SK-N-SH (cell line): ENCODE results near the gene AAMP. TPM values are rescaled to one million over a fixed set of nuclear protein-coding genes. Genes with fewer than 3 reads are reported as not detected.

ENCODE experiments used
- CTCF ChIA-PET: fragments of 300-600, 350-600 bp; formaldehyde crosslinking; extraction: SDS; loops from one replicate; lab custom pipeline; 2021; lab: Yijun Ruan, JAX
- POLR2A ChIA-PET: fragments of 350-600 bp; sonication (Branson Sonifier 250); formaldehyde crosslinking; extraction: SDS; loops from one replicate; lab custom pipeline; 2020; ENCODE audit warnings: antibody characterized with exemption, inconsistent platforms; lab: Yijun Ruan, JAX
- DNase-seq: peaks from one replicate; pipeline ENCODE4 v3.0.0; 2012
- H2AFZ ChIP-seq: fragments of 200-600 bp; sonication (generic); 2 replicates; pipeline ENCODE4 v1.8.1; 2016; ENCODE audit warnings: antibody characterized with exemption, mild to moderate bottlenecking, low read depth
- H3F3A ChIP-seq: fragments of 200-600 bp; sonication (generic); replicated peaks from 2 replicates; pipeline ENCODE3; 2016; ENCODE audit warnings: antibody characterized with exemption, mild to moderate bottlenecking; ENCODE audit not compliant: insufficient read depth
- H3K27ac ChIP-seq, 2 experiments: fragments of 200-500 bp in 1 of 2; fragments of 200-600 bp in 1 of 2; sonication (Bioruptor generic) in 1 of 2; sonication (generic), shearing (Covaris generic) in 1 of 2; 2 replicates each; pipeline versions ENCODE4 v1.5.1 to v1.6.1; 2014 to 2016; ENCODE audit warnings: low read depth in 2 of 2, inconsistent platforms in 1 of 2, low read length in 1 of 2, mild to moderate bottlenecking in 1 of 2, mixed read lengths in 1 of 2
- H3K27me3 ChIP-seq: fragments of 200-600 bp; sonication (generic), shearing (Covaris generic); 2 replicates; pipeline ENCODE4 v1.6.1; 2016; ENCODE audit warnings: mixed run types; ENCODE audit not compliant: insufficient read depth
- H3K36me3 ChIP-seq, 2 experiments: fragments of 200-500 bp in 1 of 2; fragments of 200-600 bp in 1 of 2; sonication (Bioruptor generic) in 1 of 2; sonication (generic) in 1 of 2; replicated peaks in 1 of 2; 2 replicates each; pipeline versions ENCODE3 to v1.5.1; 2014 to 2016; ENCODE audit warnings: low read length in 1 of 2, mild to moderate bottlenecking in 1 of 2; ENCODE audit not compliant: insufficient read depth in 2 of 2, control insufficient read depth in 1 of 2
- H3K4me1 ChIP-seq, 2 experiments: fragments of 200-500 bp in 1 of 2; fragments of 200-600 bp in 1 of 2; sonication (Bioruptor generic) in 1 of 2; sonication (generic), shearing (Covaris generic) in 1 of 2; 2 replicates each; pipeline versions ENCODE4 v1.5.1 to v1.6.1; 2014 to 2016; ENCODE audit warnings: low read depth in 1 of 2, low read length in 1 of 2, mixed run types in 1 of 2; ENCODE audit not compliant: insufficient read depth in 2 of 2, control insufficient read depth in 1 of 2
- H3K4me2 ChIP-seq: fragments of 200-600 bp; sonication (generic), shearing (Covaris generic); 2 replicates; pipeline ENCODE4 v1.6.1; 2017; ENCODE audit warnings: mixed run types
- H3K4me3 ChIP-seq, 2 experiments: fragments of 200-500 bp in 1 of 2; fragments of 200-600 bp in 1 of 2; sonication (Bioruptor generic) in 1 of 2; sonication (generic), shearing (Covaris generic) in 1 of 2; 2 replicates each; pipeline versions ENCODE4 v1.5.1 to v1.8.1; 2014 to 2016; ENCODE audit warnings: low read depth in 2 of 2, inconsistent platforms in 1 of 2, low read length in 1 of 2, mild to moderate bottlenecking in 1 of 2, mixed read lengths in 1 of 2, moderate library complexity in 1 of 2
- H3K79me2 ChIP-seq: fragments of 200-600 bp; sonication (generic); 2 replicates; pipeline ENCODE4 v1.8.1; 2017; ENCODE audit warnings: mild to moderate bottlenecking; ENCODE audit not compliant: insufficient read depth
- H3K9ac ChIP-seq: fragments of 200-600 bp; sonication (generic); 2 replicates; pipeline ENCODE4 v1.6.1; 2017; ENCODE audit warnings: mixed run types
- H3K9me2 ChIP-seq: fragments of 200-600 bp; sonication (generic); 2 replicates; pipeline ENCODE4 v1.6.1; 2017; ENCODE audit warnings: mixed run types
- H3K9me3 ChIP-seq: fragments of 200-600 bp; sonication (generic); 2 replicates; pipeline ENCODE4 v1.6.1; 2017; ENCODE audit warnings: mixed run types, mild to moderate bottlenecking, moderate library complexity
- H4K20me1 ChIP-seq: fragments of 200-600 bp; sonication (generic); 2 replicates; pipeline ENCODE4 v1.6.1; 2017; ENCODE audit warnings: mild to moderate bottlenecking, mixed run types; ENCODE audit not compliant: insufficient read depth
- CHD2 ChIP-seq: fragments of 150-350 bp; IDR thresholded peaks from 2 replicates; pipeline ENCODE4 v1.6.1; 2018; ENCODE audit warnings: low read length; ENCODE audit not compliant: partially characterized antibody
- EP300 ChIP-seq, 2 experiments: IDR thresholded peaks; 2 replicates each; pipeline versions ENCODE4 v1.4.0 to v1.6.1; 2012; ENCODE audit warnings: borderline replicate concordance in 1 of 2, low read depth in 1 of 2, low read length in 1 of 2
- EZH2phosphoT487 ChIP-seq: fragments of 200-600 bp; sonication (generic); IDR thresholded peaks from 2 replicates; pipeline ENCODE4 v1.6.1; 2017; ENCODE audit warnings: low read depth, mixed run types, mild to moderate bottlenecking, antibody characterized with exemption, moderate library complexity, borderline replicate concordance
- GABPA ChIP-seq: IDR thresholded peaks from 2 replicates; pipeline ENCODE4 v1.4.0; 2012; ENCODE audit warnings: low read depth, mild to moderate bottlenecking
- GATA2 ChIP-seq: sonication (generic); formaldehyde crosslinking; IDR thresholded peaks from 2 replicates; pipeline ENCODE4 v1.5.0; 2020; ENCODE audit warnings: mild to moderate bottlenecking, missing genetic modification reagents
- JUND ChIP-seq: IDR thresholded peaks from 2 replicates; pipeline ENCODE4 v1.4.0; 2012
- MAX ChIP-seq: IDR thresholded peaks from 2 replicates; pipeline ENCODE4 v1.4.0; 2012; ENCODE audit warnings: low read depth
- MEF2A ChIP-seq: IDR thresholded peaks from 2 replicates; pipeline ENCODE4 v1.4.0; 2012; ENCODE audit warnings: low read depth, borderline replicate concordance
- NRF1 ChIP-seq: IDR thresholded peaks from 2 replicates; pipeline ENCODE4 v1.6.1; 2012; ENCODE audit warnings: low read depth, mild to moderate bottlenecking, low read length
- PBX3 ChIP-seq: IDR thresholded peaks from 2 replicates; pipeline ENCODE4; 2012
- RAD21 ChIP-seq: IDR thresholded peaks from 2 replicates; pipeline ENCODE4 v1.6.1; 2012; ENCODE audit warnings: mild to moderate bottlenecking, low read length
- RCOR1 ChIP-seq: fragments of 150-350 bp; IDR thresholded peaks from 2 replicates; pipeline ENCODE4 v1.6.1; 2017; ENCODE audit warnings: antibody characterized with exemption, low read length
- RFX5 ChIP-seq: IDR thresholded peaks from 2 replicates; pipeline ENCODE4 v1.6.1; 2012; ENCODE audit warnings: mild to moderate bottlenecking, improper control_type of control experiment, low read length
- RXRA ChIP-seq: IDR thresholded peaks from 2 replicates; pipeline ENCODE4 v1.4.0; 2012; ENCODE audit warnings: low read depth, mild to moderate bottlenecking, borderline replicate concordance
- SMC3 ChIP-seq: IDR thresholded peaks from 2 replicates; pipeline ENCODE4 v1.6.1; 2012; ENCODE audit warnings: low read depth, low read length, improper control_type of control experiment
- ZBTB33 ChIP-seq: IDR thresholded peaks from 2 replicates; pipeline ENCODE4 v1.4.0; 2012; ENCODE audit warnings: low read depth, borderline replicate concordance
- WGBS: methylation state at CpG from one replicate; pipeline ENCODE4 v1.1.6; 2017; ENCODE audit warnings: low lambda C conversion rate; 5-methylcytosine and 5-hydroxymethylcytosine counted together
- polyA plus RNA-seq, 3 experiments: library from polyadenylated mRNA; depleted of rRNA; stranded (reverse); fragments of >200 nt; gene quantifications; 2 replicates each; pipeline ENCODE4 v1.2.3, GENCODE V29; 2012
- TF ChIP-seq, protein P1 (sequence below): IDR thresholded peaks from 2 replicates; pipeline ENCODE4 v1.4.0; 2012; ENCODE audit warnings: low read depth, borderline replicate concordance

The AAMP gene
- polyA plus RNA-seq, 1 of the 3 experiments (the other 2 are of a cell fraction) = 276 TPM

DNA sequence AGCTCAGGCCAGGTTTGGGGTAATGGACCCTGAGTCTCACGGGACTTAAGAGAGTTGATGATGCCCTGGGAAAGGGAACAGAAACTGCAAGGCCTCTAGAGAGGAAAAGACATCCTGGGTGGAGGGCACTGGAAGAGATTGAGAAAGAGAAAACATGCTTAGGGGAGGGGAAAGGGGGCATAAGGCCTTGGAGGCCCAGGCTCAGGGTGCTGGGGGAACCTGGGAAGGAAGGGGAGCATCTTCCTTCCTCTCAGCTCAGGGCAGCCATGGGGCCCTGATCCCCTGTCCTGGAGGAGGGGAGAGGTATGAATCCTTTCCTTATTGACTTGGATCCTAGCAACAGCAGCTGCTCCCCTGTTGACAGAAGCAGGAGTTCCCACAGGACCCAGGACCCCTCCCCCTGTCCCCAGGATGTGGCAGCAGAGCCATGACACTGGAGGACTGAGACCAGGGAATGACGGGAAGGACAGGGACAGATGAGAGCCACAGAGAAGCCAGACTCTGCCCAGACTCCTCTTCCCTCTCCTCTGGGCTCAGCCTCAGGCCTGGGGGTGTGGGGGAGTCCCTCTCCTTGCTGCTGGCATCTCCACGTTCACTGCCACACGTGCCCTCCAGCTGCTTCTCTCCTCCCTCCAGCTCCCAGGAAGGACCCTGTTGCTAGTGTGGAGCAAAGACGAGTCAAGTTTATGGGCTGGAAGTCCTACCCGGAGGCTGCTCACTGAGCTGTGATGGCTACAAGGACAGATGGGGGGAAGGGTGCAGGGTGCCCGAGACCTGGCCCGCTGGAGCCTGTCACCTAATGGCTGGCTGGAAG, 8.3 kb downstream of the AAMP start:
- 59% methylated on average over 6 of the region's 8 CpGs for WGBS
- peaks cover 11 to 52% of the 10 kb centered on the region in 2 experiments for H3K4me1 ChIP-seq
- H2AFZ ChIP-seq = no peak overlapping the region
- TF ChIP-seq, protein P1, sequence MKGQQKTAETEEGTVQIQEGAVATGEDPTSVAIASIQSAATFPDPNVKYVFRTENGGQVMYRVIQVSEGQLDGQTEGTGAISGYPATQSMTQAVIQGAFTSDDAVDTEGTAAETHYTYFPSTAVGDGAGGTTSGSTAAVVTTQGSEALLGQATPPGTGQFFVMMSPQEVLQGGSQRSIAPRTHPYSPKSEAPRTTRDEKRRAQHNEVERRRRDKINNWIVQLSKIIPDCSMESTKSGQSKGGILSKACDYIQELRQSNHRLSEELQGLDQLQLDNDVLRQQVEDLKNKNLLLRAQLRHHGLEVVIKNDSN = no peak
- TF ChIP-seq RFX5 (no peak), NRF1 (no peak), JUND (no peak), MAX (no peak), RAD21 (no peak), EP300 (IDR thresholded peaks at IDR 0.05; ENCODE audit: borderline replicate concordance in 1 of 2, low read depth in 1 of 2, low read length in 1 of 2) (no peak), RCOR1 (no peak), ZBTB33 (no peak), GABPA (no peak), EZH2phosphoT487 (no peak), RXRA (no peak), PBX3 (no peak), CHD2 (no peak), GATA2 (no peak), SMC3 (no peak), MEF2A (no peak)
- no peaks in the 10 kb centered on the region for H3K9me3 ChIP-seq
- H3K9me2 ChIP-seq = no peaks in the 10 kb centered on the region
- H3K36me3 ChIP-seq = peaks cover 0 to 39% of the 10 kb centered on the region in 2 experiments
- peak overlapping the region in 1 of 2 experiments; percentile 74; a peak in 2 of 4 replicates for H3K27ac ChIP-seq
- H3K9ac ChIP-seq = no peak overlapping the region
- no peak overlapping the region for H3K4me3 ChIP-seq
- H3K4me2 ChIP-seq = no peak overlapping the region
- CTCF ChIA-PET = interaction anchor here (4.2 kb wide), 1 partner anchor 10 kb away, joined by 19 read pairs; no protein-coding TSS in a partner anchor
- H3K79me2 ChIP-seq = 0 out of 2 replicates have a peak, but pooled peaks cover under 1% of the 10 kb centered on the region
- POLR2A ChIA-PET = interaction anchor here (0.7 to 1.3 kb wide), 2 partner anchors 8 to 9 kb away, joined by 3 read pairs; partner anchors contain the start of gene AAMP
- no peaks in the 10 kb centered on the region for H4K20me1 ChIP-seq
- DNase-seq = no peak
- H3K27me3 ChIP-seq = no peaks in the 10 kb centered on the region
- H3F3A ChIP-seq = peaks cover 18% of the 10 kb centered on the region
